ENCODE data around the gene CDH6.

CDH6 gene

GRCh38 chr5:31271567-31271966 is 78.1 kb downstream of the CDH6 start:
- no peaks in the 10 kb centered on the region for H3K27me3 Mint-ChIP-seq (ENCODE audit: low read depth)
- TF ChIP-seq, protein P1, sequence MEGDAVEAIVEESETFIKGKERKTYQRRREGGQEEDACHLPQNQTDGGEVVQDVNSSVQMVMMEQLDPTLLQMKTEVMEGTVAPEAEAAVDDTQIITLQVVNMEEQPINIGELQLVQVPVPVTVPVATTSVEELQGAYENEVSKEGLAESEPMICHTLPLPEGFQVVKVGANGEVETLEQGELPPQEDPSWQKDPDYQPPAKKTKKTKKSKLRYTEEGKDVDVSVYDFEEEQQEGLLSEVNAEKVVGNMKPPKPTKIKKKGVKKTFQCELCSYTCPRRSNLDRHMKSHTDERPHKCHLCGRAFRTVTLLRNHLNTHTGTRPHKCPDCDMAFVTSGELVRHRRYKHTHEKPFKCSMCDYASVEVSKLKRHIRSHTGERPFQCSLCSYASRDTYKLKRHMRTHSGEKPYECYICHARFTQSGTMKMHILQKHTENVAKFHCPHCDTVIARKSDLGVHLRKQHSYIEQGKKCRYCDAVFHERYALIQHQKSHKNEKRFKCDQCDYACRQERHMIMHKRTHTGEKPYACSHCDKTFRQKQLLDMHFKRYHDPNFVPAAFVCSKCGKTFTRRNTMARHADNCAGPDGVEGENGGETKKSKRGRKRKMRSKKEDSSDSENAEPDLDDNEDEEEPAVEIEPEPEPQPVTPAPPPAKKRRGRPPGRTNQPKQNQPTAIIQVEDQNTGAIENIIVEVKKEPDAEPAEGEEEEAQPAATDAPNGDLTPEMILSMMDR (IDR thresholded peaks at IDR 0.05; ENCODE audit: unreplicated experiment in 3 of 3) = no peak
- H3K36me3 Mint-ChIP-seq (ENCODE audit: low read depth) = peaks cover 4% of the 10 kb centered on the region
- no peaks in the 10 kb centered on the region for H3K9me3 Mint-ChIP-seq
- H3K4me1 Mint-ChIP-seq = peaks cover 7% of the 10 kb centered on the region
- no peak overlapping the region for H3K27ac Mint-ChIP-seq
- no peak overlapping the region for H3K4me3 Mint-ChIP-seq

DNA sequence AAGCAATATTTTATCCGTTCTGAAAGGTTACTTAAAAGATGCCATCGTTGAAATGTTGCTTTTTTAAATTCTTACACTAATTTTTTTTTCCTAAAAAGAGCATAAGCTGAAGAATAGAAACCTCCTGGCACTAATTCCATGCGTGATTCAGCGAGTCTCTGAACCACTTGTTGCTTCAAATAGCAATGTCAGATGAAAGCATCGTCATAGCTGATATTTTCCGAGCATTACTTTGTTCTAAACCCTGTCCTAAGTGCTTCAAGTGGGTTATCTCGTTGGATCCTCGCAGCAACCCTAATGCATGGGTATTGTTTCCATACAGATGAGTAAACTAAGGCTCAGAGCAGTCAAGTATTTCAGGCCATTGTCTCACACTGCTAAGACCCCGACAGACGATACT is 79.7 kb downstream of the CDH6 start:
- H3K27me3 Mint-ChIP-seq (ENCODE audit: low read depth) = no peaks in the 10 kb centered on the region
- TF ChIP-seq, protein P1 (IDR thresholded peaks at IDR 0.05; ENCODE audit: unreplicated experiment in 3 of 3) = no peak
- H3K4me1 Mint-ChIP-seq = peaks cover 7% of the 10 kb centered on the region
- H3K9me3 Mint-ChIP-seq = no peaks in the 10 kb centered on the region
- H3K4me3 Mint-ChIP-seq = no peak overlapping the region
- peaks cover 4% of the 10 kb centered on the region for H3K36me3 Mint-ChIP-seq (ENCODE audit: low read depth)
- no peak overlapping the region for H3K27ac Mint-ChIP-seq

- TF ChIP-seq, protein P1 (IDR thresholded peaks at IDR 0.05; ENCODE audit: unreplicated experiment in 3 of 3) = no peak
- Mint-ChIP-seq H3K4me1 (peaks cover 7% of the 10 kb centered on the region), H3K27ac (peak overlapping the region; percentile 1 to 18 (median 5)), H3K27me3 (ENCODE audit: low read depth) (no peaks in the 10 kb centered on the region), H3K36me3 (ENCODE audit: low read depth) (peaks cover 4% of the 10 kb centered on the region), H3K4me3 (no peak overlapping the region), H3K9me3 (no peaks in the 10 kb centered on the region)
Observed at GRCh38 chr5:31273631-31274378, 80.3 kb downstream of the CDH6 start.

DNA sequence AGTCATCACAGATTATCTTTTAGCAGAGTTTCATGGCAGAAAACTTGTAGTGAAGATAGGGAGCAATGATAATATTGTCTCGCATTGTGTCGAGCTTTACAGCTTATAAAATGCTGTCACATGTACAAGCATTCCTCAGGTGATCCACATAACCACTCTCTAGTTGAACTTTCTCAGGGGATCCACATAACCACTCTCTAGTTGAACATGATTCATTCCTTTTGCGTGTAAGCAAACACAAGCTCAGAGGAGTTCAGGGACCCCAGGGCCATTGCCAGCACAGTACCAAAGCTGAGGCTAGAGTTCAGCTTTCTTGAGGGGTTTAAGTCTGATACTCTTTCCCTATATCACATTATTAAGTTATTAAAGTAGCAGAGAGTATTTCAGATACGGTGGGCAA is 86.7 kb downstream of the CDH6 start:
- H3K9me3 Mint-ChIP-seq = no peaks in the 10 kb centered on the region
- H3K4me3 Mint-ChIP-seq = no peak overlapping the region
- H3K27ac Mint-ChIP-seq = peak overlapping the region in 1 of 3 experiments; percentile 8
- H3K27me3 Mint-ChIP-seq (ENCODE audit: low read depth) = no peaks in the 10 kb centered on the region
- TF ChIP-seq, protein P1 (IDR thresholded peaks at IDR 0.05; ENCODE audit: unreplicated experiment in 3 of 3) = no peak
- H3K4me1 Mint-ChIP-seq = peaks cover 4% of the 10 kb centered on the region
- H3K36me3 Mint-ChIP-seq (ENCODE audit: low read depth) = peaks cover 4% of the 10 kb centered on the region

DNA sequence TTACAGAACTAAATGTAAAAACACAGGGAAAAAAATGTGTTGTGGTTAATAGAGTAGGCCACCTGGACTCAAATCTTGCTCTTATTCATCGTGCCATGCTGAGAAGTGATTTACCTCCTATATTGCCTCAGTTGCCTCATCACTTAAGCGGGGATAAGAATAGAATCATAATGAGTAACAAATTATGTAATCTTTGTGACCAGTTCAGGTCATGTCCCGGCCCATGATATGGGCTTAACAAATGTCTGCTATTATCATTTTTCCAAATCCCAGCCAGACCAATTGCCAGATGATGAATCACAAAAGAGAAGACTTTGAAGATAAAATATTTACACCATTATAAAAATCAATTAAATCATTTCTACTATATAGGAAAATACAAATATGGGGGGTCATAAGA is 89.8 kb downstream of the CDH6 start:
- Mint-ChIP-seq H3K4me3 (no peak overlapping the region), H3K27ac (no peak overlapping the region), H3K27me3 (ENCODE audit: low read depth) (no peaks in the 10 kb centered on the region), H3K9me3 (no peaks in the 10 kb centered on the region), H3K36me3 (ENCODE audit: low read depth) (peaks cover 4% of the 10 kb centered on the region), H3K4me1 (peaks cover 5% of the 10 kb centered on the region)
- TF ChIP-seq, protein P1 (IDR thresholded peaks at IDR 0.05; ENCODE audit: unreplicated experiment in 3 of 3) = no peak

DNA sequence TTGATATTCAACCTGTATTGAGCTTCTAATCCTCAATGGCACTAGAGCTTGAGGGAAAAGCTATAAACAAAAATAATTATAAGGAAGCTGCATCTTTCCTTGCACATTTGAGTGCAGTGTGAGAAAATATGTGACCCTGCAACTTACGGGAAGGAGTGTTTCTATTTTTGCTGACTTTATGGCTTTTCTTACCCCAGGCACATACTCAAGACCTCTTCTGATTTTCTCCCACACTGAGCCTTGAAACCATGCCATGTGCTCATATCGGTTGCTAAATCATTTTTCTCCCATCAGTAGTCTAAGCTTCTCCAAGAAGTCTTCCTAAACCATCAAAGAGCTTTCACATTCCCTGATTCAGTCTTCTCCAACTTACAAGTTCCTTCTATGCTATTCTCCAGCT is 91.5 kb downstream of the CDH6 start:
- TF ChIP-seq, protein P1 (IDR thresholded peaks at IDR 0.05; ENCODE audit: unreplicated experiment in 3 of 3) = no peak
- no peaks in the 10 kb centered on the region for H3K9me3 Mint-ChIP-seq
- H3K4me1 Mint-ChIP-seq = peaks cover 5% of the 10 kb centered on the region
- no peaks in the 10 kb centered on the region for H3K27me3 Mint-ChIP-seq (ENCODE audit: low read depth)
- H3K4me3 Mint-ChIP-seq = no peak overlapping the region
- H3K27ac Mint-ChIP-seq = no peak overlapping the region
- H3K36me3 Mint-ChIP-seq (ENCODE audit: low read depth) = peaks cover 4% of the 10 kb centered on the region
